SK-N-MC (cell line): Measurements from ENCODE around the gene THADA.

Source experiments
- EZH2 ChIP-seq: fragments of 200-600 bp; sonication (generic); IDR thresholded peaks from one replicate; pipeline ENCODE4 v1.6.1; 2017; ENCODE audit warnings: antibody characterized with exemption
- POLR2AphosphoS5 ChIP-seq: IDR thresholded peaks from 2 replicates; pipeline ENCODE4 v1.6.1; 2012; ENCODE audit warnings: mild to moderate bottlenecking, low read depth, low read length, borderline replicate concordance

DNA sequence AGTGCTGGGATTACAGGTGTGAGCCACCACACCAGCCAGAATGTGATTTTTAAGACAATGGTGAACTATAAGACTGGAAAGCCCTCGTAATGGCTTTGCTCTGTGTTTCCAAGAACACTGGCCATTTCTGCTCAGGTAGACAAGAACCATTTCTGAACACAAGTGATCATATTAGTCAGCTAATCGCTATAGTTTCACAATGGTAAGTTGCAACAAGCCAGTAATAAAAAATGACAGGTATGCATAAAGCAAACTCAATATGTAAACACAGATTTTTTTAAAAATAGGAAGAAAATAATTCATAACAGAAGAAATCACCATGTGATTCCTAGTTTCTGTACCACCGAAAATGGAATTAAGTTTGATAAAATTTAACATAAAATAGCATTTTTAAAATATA is 166.5 kb downstream of the THADA start:
- TF ChIP-seq POLR2AphosphoS5 (no peak), EZH2 (no peak)
